NCI-H2196 (cell line): ENCODE data around the gene CBX2.
A peak's percentile ranks its signal among the peaks of the same experiment; 100 is the strongest.

ENCODE experiments used
- DNase-seq: peaks from one replicate; lab custom pipeline; 2025; ENCODE audit not compliant: unreplicated experiment; lab: John Stamatoyannopoulos, UW

CBX2 gene

GRCh38 chr17:79826204-79826680 is 48.3 kb downstream of the CBX2 start:
- DNase-seq = no peak

GRCh38 chr17:79826841-79827578 is 49.1 kb downstream of the CBX2 start:
- no peak for DNase-seq

DNA sequence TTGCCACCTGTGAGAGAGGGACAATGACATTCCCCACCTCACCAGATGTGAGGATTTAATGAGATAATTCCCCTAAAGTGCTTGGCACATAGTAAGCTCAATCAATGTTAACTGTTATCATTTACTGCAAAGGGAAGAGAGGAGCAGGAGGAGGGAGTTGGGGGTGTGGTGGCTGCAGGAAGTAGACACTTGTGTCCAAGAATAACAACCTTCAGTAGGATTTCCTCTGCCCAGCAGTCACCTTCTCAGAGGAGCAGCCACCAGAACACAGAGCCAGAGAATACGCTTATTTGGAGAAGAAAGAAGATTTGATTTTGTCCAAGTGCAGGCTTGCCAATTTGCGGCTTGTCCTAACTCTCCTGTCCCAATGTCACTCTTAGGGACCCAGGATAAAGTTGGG is 51.1 kb downstream of the CBX2 start:
- no peak for DNase-seq

DNA sequence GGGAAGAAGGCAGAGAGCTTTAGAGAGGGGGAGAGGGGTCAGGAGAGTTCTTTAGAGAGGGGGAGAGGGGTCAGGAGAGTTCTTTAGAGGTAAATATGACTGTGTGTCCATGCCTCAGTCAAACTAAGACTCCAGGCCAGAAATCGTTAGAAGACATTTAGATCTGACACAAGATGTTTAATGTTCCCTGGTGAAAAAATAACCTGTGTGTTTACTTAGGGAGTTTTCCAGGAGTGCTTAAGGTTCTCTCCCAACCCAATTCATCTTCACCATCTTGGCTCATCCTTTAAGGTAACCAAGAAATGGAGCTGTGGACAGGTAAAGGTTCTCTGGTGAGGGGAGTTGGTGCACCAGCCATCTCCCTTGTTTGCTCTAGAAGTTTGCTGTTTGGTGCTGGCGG is 51.5 kb downstream of the CBX2 start:
- DNase-seq = no peak

GRCh38 chr17:79830303-79830702 is 52.4 kb downstream of the CBX2 start:
- DNase-seq = no peak

DNA sequence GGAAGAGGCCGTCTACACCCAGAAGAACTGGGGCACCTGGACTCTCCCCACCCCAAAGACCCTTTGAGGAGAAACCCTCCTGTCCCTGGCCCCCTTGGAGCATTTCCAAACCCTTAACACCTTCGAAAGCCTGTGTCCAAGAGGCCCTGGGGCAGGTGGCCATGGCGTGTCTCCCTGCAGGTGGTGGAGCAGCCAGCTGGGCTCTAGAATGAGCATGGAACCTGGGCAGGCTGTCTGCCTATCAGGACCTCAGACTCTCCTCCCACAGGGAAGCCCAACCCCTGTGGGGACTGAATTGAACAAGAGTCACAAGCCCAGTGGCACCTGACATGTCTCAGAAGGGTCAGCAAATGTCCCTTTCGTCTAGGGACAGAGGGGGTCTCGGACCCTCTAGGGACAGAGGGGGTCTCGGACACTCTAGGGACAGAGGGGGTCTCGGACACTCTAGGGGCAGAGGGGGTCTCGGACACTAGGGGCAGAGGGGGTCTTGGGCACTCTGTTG is 52.9 kb downstream of the CBX2 start:
- DNase-seq = peak; percentile 84

DNA sequence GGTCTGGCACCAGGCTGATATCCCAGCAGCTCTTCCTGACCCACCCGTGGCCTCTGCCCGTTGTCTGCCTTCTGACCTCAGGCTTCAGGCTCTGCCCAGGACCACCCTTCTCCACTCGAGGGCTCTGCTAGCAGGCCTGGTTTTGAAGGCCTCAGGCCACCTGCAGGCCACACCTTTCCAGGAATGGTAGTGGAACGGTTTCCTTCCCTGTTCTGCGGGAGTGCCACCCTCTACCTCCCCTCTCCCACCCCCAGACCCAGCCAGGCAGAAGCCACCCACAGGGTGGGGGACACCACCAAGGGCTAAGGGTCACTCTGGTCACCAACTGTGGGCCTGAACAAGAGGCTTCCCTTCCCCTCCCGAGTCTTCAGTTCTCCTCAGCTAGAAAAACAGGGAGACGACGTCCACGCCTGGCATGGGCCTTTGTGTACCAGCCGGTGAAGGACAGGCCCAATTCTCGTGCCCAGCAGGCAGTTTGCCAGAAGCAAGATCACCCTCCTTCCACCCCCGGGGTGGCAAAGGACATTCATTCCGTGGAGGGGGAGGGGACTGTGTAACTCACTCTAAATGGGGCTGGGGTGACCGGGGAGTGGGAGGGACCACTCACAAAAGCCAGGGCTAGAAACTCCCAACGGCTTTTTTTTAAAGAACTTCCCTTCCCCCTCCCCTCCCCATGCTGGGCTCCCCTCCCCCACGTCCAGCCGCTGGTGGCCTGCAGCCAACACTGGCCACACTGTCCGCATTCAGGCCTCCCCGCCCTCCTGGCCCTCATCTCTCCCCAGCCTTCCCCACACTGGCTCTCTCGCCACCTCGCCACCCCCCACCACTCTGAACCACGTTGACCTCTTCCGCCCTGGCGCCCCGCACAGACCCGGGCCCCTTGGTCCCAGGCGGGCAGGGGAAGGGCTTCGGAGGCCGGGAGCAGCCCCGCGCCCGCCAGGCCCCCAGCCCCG is 53.6 kb downstream of the CBX2 start:
- peak; percentile 100 for DNase-seq

DNA sequence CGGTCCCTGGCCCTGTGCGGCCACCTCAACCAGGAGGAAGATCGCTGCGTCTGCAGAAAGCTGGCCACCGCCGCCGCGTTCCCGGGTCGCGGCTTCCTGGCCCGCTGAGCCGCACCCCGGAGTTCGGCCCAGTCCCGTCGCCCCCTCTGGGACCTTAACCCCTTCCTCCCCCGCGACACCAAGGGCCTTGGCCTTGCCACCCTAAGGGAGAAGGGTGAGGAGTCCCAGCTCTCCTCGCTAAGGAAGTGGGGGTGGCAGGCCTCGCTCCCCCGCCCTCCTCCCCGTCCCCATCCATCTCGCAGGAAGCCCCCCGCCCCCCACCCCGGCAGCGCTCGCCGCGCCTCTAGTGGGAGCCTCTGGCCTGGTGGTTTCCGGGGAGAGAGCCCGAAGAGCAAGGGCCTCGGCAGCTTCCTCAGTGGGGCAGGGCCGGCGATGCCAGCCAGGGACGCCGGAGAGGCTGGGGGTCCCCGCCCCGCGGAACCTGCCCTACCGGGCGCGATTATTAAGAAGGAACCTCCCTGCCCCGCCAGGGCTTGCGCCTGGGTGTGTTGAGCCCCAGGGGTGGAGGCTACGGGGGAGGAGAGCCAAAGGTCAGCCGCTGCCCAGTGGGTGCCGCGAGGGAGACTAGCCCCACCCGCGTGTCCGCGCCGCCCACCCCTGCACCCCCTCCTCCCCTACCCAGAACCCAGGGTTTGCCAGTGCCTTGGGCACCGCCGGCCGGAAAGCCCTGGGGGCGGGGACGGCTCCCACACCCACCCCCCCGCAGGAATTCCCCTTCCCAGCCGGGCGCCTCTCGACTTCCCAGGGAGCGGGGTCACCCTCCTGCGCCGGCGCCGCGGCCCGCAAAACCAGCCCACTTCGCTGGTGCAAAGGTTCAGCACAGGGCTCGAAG is 54.5 kb downstream of the CBX2 start:
- no peak for DNase-seq

DNA sequence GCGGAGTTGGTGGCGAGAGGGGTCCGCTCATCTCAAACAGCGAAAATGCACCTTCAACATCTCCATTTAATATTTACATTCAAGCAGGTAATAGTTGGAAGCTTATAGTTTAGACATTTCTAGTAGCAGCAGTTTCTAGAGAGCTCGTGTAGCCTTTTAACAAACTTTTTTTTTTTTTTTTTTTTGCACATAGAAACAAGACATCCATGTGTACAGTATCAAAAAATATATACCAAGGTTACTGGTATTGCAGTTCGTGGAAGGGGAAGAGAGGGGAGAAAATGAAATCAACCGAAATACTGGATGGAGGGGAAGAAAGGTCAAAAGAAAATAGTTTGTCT is 55.1 kb downstream of the CBX2 start:
- no peak for DNase-seq

DNA sequence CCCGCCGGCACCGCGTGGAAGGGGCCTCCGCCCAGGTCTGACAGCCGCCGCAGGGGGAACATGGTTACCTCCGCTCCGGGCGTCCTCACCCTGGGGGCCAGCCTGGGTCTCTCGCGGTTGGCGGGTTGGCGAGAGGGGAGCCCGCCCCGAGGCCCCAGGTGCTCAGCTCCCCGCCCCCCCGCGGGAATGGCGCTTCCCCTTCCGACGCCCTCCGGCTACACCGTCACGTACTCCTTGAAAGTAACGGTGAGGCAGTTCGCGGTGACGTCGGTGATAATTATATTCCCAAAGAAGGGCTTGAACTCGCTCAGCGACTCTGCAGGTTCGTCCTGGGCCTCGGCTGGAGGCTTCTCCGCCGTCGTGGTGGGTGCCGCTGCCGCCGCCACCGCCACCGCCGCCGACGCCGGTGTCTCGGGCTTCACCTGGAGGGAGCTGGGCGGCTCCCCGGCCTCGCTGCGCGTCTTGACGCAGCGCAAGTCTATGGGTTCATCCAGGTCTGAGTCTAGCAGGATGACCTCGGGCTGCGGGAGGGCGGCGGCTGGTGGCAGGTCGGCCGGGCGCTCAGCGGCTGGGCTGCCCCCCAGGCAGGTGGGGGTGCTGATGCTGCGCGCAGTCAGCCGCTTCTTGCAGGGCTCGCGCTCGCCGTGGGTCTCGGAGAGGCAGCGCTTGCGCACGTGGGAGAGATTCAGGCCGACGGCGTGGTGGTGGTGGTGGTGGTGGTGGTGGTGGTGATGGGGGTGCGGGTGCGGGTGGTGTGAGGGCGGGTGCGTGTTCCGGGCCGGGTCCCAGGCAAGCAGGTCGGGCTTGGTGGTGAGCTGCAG is 56.0 kb downstream of the CBX2 start:
- no peak for DNase-seq

DNA sequence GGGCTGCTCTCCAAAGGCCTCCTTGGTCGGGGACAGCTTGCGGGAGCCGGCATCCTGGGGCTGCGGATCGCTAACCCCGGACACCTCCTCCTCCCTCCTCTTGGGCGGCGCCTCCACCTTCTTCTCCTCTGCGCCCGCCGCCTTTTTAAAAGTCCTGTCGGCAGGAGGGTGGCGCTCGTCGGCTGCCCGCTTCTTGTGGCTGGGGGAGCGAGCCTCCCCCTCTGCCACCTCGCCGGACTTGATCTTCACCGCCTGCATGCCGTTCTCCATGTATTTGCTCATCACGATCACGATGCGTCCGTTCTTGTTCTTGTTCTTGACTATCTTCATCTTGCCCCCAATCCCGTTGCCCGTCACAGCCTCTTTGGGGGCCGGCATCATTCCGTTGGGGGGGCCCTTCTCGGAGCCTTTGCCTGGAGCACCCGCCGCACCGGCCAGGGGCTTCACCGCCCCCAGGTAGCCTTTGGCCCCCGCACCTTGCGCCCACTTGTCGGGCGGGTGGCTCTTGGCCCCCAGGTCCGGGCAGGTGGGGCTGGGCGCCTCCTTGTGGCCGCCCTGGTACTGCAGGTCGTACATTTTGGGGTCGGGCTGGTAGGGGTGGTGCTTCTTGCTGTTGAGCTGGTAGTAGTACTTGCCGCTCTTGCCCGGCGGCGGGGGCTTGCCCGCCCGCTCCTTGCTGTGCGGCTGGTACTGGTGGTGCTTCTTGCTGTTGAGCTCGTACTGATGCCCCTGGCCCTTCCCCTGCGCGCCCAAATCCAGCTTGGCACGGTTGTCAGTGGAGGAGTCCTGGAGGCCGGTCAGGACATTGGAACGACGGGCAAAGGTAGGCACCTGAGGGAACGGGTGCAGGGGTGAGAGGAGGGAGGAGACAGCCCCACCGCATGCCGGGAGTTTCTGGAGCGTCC is 56.9 kb downstream of the CBX2 start:
- DNase-seq = peak; percentile 45

DNA sequence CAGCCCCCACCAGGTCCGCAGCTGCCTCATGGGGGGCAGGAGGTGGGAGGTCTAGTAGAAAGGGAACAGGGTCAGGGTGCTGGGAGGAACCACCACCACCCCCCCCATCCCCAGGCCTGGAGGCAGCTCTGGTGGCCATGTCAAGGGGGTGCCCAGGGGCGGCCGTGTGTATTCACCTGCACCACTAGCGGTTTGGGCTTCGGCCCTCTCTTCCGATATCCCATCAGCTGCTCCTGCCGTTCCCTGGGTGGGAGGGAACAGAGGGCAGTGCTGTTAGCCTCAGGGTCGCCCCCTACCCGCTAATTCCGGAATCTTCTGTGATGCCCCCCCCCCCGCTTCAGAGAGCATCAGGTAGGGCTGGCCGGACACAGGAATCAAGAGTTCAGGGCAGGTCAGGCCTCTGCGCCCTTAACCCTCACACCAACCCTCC is 57.5 kb downstream of the CBX2 start:
- DNase-seq = no peak

GRCh38 chr17:79835953-79836509 is 58.1 kb downstream of the CBX2 start:
- DNase-seq = peak; percentile 98

DNA sequence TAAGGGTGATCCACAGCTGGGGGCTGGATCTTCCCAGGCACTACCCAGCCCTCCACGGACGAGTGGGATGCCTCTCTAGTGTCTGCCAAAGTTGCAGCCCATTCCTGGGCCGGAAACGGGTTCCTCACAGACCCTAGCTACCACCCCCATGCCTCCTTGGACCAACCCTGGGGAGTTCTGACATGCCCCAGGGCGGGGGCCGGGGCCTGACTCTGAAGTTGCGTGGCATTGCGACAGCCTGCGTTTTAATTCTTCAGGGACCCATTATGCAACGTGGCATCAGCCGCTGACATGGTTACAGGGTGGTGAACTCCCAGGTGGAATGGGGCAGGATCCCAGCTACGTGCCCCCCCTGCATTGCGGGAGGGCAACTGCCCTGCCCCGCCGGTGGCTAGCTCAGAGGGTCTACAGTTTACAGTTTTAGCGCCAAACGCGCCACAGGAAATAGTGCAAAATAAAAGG is 58.6 kb downstream of the CBX2 start:
- peak; percentile 66 for DNase-seq

GRCh38 chr17:79836972-79837887 is 59.3 kb downstream of the CBX2 start:
- peak; percentile 96 for DNase-seq
